Stomach (tissue), 4 donors: Measurements from ENCODE around the gene ADAMTS13.

Source experiments
- POLR2A ChIP-seq, 4 donors: fragments of 450-650 bp; IDR thresholded peaks; one replicate each; pipeline ENCODE4 v1.6.1; 2016; ENCODE audit warnings: antibody characterized with exemption in 4 of 4, control low read depth in 2 of 4, mild to moderate bottlenecking in 1 of 4, moderate library complexity in 1 of 4
- POLR2AphosphoS5 ChIP-seq, 3 donors: sonication (generic); formaldehyde crosslinking; IDR thresholded peaks; one replicate each; pipeline ENCODE4 v1.6.1; 2016; ENCODE audit warnings: antibody characterized with exemption in 3 of 3

GRCh38 chr9:133488686-133489252, 66.6 kb downstream of the ADAMTS13 start:
- TF ChIP-seq POLR2A (IDR thresholded peaks at IDR 0.05) (no peak), POLR2AphosphoS5 (IDR thresholded peaks at IDR 0.05) (no peak)
